ENCODE measurements around the gene EXOC1. TPM values are rescaled to one million over a fixed set of nuclear protein-coding genes. Genes with fewer than 3 reads are reported as not detected.
A peak's percentile ranks its signal among the peaks of the same experiment; 100 is the strongest.

Gene EXOC1, protein sequence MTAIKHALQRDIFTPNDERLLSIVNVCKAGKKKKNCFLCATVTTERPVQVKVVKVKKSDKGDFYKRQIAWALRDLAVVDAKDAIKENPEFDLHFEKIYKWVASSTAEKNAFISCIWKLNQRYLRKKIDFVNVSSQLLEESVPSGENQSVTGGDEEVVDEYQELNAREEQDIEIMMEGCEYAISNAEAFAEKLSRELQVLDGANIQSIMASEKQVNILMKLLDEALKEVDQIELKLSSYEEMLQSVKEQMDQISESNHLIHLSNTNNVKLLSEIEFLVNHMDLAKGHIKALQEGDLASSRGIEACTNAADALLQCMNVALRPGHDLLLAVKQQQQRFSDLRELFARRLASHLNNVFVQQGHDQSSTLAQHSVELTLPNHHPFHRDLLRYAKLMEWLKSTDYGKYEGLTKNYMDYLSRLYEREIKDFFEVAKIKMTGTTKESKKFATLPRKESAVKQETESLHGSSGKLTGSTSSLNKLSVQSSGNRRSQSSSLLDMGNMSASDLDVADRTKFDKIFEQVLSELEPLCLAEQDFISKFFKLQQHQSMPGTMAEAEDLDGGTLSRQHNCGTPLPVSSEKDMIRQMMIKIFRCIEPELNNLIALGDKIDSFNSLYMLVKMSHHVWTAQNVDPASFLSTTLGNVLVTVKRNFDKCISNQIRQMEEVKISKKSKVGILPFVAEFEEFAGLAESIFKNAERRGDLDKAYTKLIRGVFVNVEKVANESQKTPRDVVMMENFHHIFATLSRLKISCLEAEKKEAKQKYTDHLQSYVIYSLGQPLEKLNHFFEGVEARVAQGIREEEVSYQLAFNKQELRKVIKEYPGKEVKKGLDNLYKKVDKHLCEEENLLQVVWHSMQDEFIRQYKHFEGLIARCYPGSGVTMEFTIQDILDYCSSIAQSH
- total RNA-seq = 20.8 and 21.5 TPM in 2 replicates

- DNase-seq = peak; percentile 99
- peaks cover 17% of the 10 kb centered on the region for H3K36me3 Mint-ChIP-seq (ENCODE audit: low read depth)
- intact Hi-C loops (cut with micrococcal nuclease) = loop anchor here (1.0 to 10.0 kb wide), 10 partner anchors 13 to 901 kb away; partner anchors contain the start of genes CEP135, CLOCK, SRP72 and TMEM165
- peaks cover 20% of the 10 kb centered on the region for H3K4me1 Mint-ChIP-seq
- H3K27me3 Mint-ChIP-seq = no peaks in the 10 kb centered on the region
- H3K9me3 Mint-ChIP-seq = no peaks in the 10 kb centered on the region
- peak within 1 kb of the TSS; percentile 38 for H3K4me3 Mint-ChIP-seq
- H3K27ac Mint-ChIP-seq = peak within 1 kb of the TSS; percentile 90
Measured at GRCh38 chr4:55853484-55854046, at the start of gene EXOC1. TSS of gene EXOC1 (plus strand) at chr4:55853648. CDS start at chr4:55858324, 4,676 bp downstream.

- no peak for DNase-seq
- intact Hi-C loops (cut with micrococcal nuclease) = no loop called here
- Mint-ChIP-seq H3K4me1 (no peaks in the 10 kb centered on the region), H3K27ac (no peak overlapping the region), H3K9me3 (no peaks in the 10 kb centered on the region), H3K36me3 (ENCODE audit: low read depth) (no peaks in the 10 kb centered on the region), H3K27me3 (peaks cover 4% of the 10 kb centered on the region), H3K4me3 (no peak overlapping the region)
Measured at GRCh38 chr4:55807556-55807955, 45.9 kb upstream of the EXOC1 start.

DNA sequence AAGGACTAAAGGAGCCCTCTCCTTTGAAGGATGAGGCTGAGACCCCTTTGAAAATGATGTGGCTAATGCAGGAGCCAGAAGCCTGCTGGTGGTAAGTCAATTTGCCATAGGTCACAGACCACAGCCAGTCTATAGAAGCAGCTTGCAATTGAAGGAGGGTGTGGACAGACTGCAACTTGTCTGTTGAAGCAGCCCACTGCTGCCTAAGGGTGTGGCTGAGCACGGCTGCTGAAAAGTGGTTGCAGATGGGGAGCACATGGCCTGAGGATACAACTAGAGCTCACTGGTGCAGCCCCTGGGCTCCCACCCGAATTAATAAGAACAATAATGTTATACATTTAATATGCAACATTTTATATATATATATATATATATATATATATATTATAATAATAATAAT lies 45.3 kb upstream of the EXOC1 start:
- peaks cover 4% of the 10 kb centered on the region for H3K27me3 Mint-ChIP-seq
- no peak overlapping the region for H3K27ac Mint-ChIP-seq
- H3K4me3 Mint-ChIP-seq = no peak overlapping the region
- H3K36me3 Mint-ChIP-seq (ENCODE audit: low read depth) = no peaks in the 10 kb centered on the region
- no peaks in the 10 kb centered on the region for H3K4me1 Mint-ChIP-seq
- intact Hi-C loops (cut with micrococcal nuclease) = no loop called here
- DNase-seq = no peak
- H3K9me3 Mint-ChIP-seq = no peaks in the 10 kb centered on the region

- H3K27ac Mint-ChIP-seq = no peak overlapping the region
- H3K4me3 Mint-ChIP-seq = no peak overlapping the region
- H3K36me3 Mint-ChIP-seq (ENCODE audit: low read depth) = no peaks in the 10 kb centered on the region
- H3K9me3 Mint-ChIP-seq = no peaks in the 10 kb centered on the region
- intact Hi-C loops (cut with micrococcal nuclease) = no loop called here
- no peaks in the 10 kb centered on the region for H3K4me1 Mint-ChIP-seq
- peaks cover 4% of the 10 kb centered on the region for H3K27me3 Mint-ChIP-seq
- DNase-seq = no peak
Measured at GRCh38 chr4:55808632-55809031, 44.8 kb upstream of the EXOC1 start.

- no peaks in the 10 kb centered on the region for H3K4me1 Mint-ChIP-seq
- H3K27me3 Mint-ChIP-seq = peaks cover 15% of the 10 kb centered on the region
- H3K4me3 Mint-ChIP-seq = no peak overlapping the region
Measured at GRCh38 chr4:55817691-55818090, 35.8 kb upstream of the EXOC1 start.

DNA sequence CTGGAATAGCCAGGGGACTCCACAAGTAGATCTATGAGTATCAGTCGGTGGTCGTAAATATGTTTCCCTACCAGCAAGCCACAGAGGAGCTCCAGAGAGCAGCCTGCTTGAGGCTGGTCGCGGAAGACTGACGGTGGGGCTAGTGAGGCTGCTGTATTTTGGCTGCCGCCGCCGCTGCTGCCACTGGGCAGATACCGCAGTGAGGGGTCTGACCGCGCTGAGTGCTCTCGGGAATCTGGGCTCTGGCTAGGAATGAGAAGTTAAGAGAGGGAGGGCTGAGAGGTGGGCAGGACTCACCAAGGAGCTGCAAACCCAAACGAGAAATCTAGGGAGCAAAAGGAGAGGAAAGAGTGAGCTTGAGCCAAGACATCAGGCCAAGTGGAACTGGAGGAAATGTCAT lies 33.8 kb upstream of the EXOC1 start, which contains the start of gene EXOC1L:
Gene EXOC1L, plus strand, starts transcription at position 157 of the 400 bp plus-strand sequence. Its CDS starts 237 bp downstream, at position 394.
- DNase-seq = no peak

More at GRCh38 chr4:55817691-55818090, 35.8 kb upstream of the EXOC1 start:
- no peaks in the 10 kb centered on the region for H3K36me3 Mint-ChIP-seq (ENCODE audit: low read depth)
- no peak for DNase-seq
- H3K27ac Mint-ChIP-seq = no peak overlapping the region
- intact Hi-C loops (cut with micrococcal nuclease) = no loop called here
- no peaks in the 10 kb centered on the region for H3K9me3 Mint-ChIP-seq

GRCh38 chr4:55820279-55820678 lies 33.2 kb upstream of the EXOC1 start:
- H3K9me3 Mint-ChIP-seq = no peaks in the 10 kb centered on the region
- H3K27me3 Mint-ChIP-seq = peaks cover 19% of the 10 kb centered on the region
- H3K27ac Mint-ChIP-seq = no peak overlapping the region
- intact Hi-C loops (cut with micrococcal nuclease) = no loop called here
- no peak overlapping the region for H3K4me3 Mint-ChIP-seq
- H3K36me3 Mint-ChIP-seq (ENCODE audit: low read depth) = no peaks in the 10 kb centered on the region
- no peak for DNase-seq
- H3K4me1 Mint-ChIP-seq = no peaks in the 10 kb centered on the region

More for the DNA sequence above, 33.8 kb upstream of the EXOC1 start, which contains the start of gene EXOC1L:
- H3K27me3 Mint-ChIP-seq = peaks cover 17% of the 10 kb centered on the region
- intact Hi-C loops (cut with micrococcal nuclease) = no loop called here
- H3K4me1 Mint-ChIP-seq = no peaks in the 10 kb centered on the region
- no peaks in the 10 kb centered on the region for H3K9me3 Mint-ChIP-seq
- H3K36me3 Mint-ChIP-seq (ENCODE audit: low read depth) = no peaks in the 10 kb centered on the region
- H3K4me3 Mint-ChIP-seq = no peak within 1 kb of the TSS
- no peak within 1 kb of the TSS for H3K27ac Mint-ChIP-seq

DNA sequence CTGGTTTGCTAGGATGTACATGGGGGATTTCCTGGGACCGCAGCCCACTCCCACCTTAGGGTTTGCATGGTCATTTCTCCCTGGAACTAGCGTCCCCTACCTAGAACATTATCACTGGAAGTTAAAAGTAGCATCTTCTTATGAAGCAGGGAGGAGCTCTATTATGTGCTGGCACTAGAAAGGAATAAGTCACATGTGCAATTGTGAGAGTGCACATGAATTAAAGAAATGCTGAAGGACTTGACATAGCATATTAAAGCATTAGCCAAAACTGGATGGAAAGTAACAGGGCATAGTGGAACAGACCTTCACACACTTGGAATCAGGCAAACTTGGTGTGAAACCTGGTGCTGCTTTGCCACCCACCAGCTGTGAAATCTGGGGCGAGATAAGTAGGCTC lies 31.1 kb upstream of the EXOC1 start:
- no peak for DNase-seq
- peaks cover 19% of the 10 kb centered on the region for H3K27me3 Mint-ChIP-seq
- H3K4me3 Mint-ChIP-seq = no peak overlapping the region
- H3K27ac Mint-ChIP-seq = no peak overlapping the region
- intact Hi-C loops (cut with micrococcal nuclease) = no loop called here
- H3K9me3 Mint-ChIP-seq = no peaks in the 10 kb centered on the region
- H3K4me1 Mint-ChIP-seq = no peaks in the 10 kb centered on the region
- no peaks in the 10 kb centered on the region for H3K36me3 Mint-ChIP-seq (ENCODE audit: low read depth)

GRCh38 chr4:55824865-55825264 lies 28.6 kb upstream of the EXOC1 start:
- Mint-ChIP-seq H3K4me3 (no peak overlapping the region), H3K36me3 (ENCODE audit: low read depth) (no peaks in the 10 kb centered on the region), H3K9me3 (no peaks in the 10 kb centered on the region), H3K27me3 (peaks cover 17% of the 10 kb centered on the region), H3K4me1 (no peaks in the 10 kb centered on the region), H3K27ac (no peak overlapping the region)
- DNase-seq = no peak
- intact Hi-C loops (cut with micrococcal nuclease) = no loop called here

- Mint-ChIP-seq H3K36me3 (ENCODE audit: low read depth) (no peaks in the 10 kb centered on the region), H3K4me1 (no peaks in the 10 kb centered on the region), H3K27me3 (peaks cover 20% of the 10 kb centered on the region), H3K9me3 (no peaks in the 10 kb centered on the region), H3K27ac (no peak overlapping the region), H3K4me3 (no peak overlapping the region)
- intact Hi-C loops (cut with micrococcal nuclease) = no loop called here
- no peak for DNase-seq
Measured at GRCh38 chr4:55826986-55827385, 26.5 kb upstream of the EXOC1 start.

GRCh38 chr4:55827582-55827981 lies 25.9 kb upstream of the EXOC1 start:
- Mint-ChIP-seq H3K4me1 (no peaks in the 10 kb centered on the region), H3K9me3 (no peaks in the 10 kb centered on the region), H3K27ac (no peak overlapping the region), H3K4me3 (no peak overlapping the region), H3K27me3 (peaks cover 21% of the 10 kb centered on the region), H3K36me3 (ENCODE audit: low read depth) (no peaks in the 10 kb centered on the region)
- DNase-seq = no peak
- intact Hi-C loops (cut with micrococcal nuclease) = no loop called here

DNA sequence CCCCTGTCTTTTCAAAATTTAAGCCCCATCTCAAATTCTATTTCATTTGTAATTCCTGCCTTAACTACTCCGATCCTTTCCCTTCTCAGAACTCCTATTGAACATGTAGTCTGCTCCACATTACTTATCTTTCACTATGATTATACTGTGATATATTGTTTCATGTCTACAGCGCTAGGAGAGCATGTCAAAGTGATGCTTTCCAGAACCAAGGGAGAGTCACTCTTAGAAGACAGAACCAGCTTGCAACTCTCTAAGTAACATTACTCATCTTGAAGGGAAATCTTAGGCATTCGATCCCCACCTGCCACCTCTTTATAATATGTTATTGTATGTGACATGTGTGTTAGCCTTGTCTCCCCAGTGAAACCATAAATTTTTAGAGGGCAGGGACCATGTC lies 23.4 kb upstream of the EXOC1 start:
- intact Hi-C loops (cut with micrococcal nuclease) = no loop called here
- H3K36me3 Mint-ChIP-seq (ENCODE audit: low read depth) = no peaks in the 10 kb centered on the region
- DNase-seq = no peak
- H3K9me3 Mint-ChIP-seq = no peaks in the 10 kb centered on the region
- no peak overlapping the region for H3K4me3 Mint-ChIP-seq
- H3K27ac Mint-ChIP-seq = no peak overlapping the region
- H3K27me3 Mint-ChIP-seq = peaks cover 21% of the 10 kb centered on the region
- no peaks in the 10 kb centered on the region for H3K4me1 Mint-ChIP-seq

GRCh38 chr4:55830716-55831115 lies 22.7 kb upstream of the EXOC1 start:
- Mint-ChIP-seq H3K4me1 (no peaks in the 10 kb centered on the region), H3K36me3 (ENCODE audit: low read depth) (no peaks in the 10 kb centered on the region), H3K27ac (no peak overlapping the region), H3K27me3 (peaks cover 25% of the 10 kb centered on the region), H3K9me3 (no peaks in the 10 kb centered on the region), H3K4me3 (no peak overlapping the region)
- no peak for DNase-seq
- intact Hi-C loops (cut with micrococcal nuclease) = no loop called here
